Stimulated activated naive CD4-positive, alpha-beta T cell (primary cell): Measurements from ENCODE around the gene FOXN3.

Experiments used
- DNase-seq, 6 experiments: peaks; one replicate each; lab custom pipeline; 2025; lab: John Stamatoyannopoulos, UW

The FOXN3 gene

DNA sequence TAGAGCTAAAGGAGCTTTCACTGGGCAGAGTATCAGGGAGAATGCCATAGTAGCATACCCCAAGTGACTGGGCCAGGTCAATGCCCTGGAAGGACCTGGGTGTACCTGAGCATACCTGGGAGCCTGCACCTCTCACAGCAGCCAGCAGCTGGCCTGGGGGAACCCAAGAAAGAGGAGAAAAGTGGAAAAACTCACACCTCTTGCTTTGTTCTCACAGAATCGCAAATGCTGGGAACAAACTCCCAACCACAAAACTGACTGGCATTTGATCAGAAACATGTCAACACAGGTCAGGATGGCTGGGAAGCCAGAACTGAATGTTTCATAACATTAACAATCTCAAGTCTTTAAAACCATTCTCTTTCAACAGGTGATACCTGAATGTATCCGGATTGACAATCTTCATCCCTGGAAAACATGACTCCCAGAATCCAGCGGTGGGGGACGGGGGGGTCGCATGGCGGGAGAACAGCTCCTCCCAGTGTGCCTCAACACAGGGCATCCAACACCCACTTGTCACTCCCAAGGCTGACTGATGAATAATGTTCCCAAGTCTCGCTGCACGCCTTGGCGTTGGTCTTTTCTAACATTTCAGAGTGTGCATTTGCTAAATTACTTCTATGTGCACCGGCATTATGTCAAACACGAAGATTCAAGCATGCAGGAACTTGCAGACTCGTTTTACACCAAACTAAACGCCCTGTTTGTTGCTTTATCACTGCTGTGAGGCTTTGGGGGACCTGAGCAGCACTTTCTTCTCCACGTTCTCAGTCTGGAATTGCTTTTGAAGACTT lies 7.9 kb downstream of the FOXN3 start:
- DNase-seq, result no peak

DNA sequence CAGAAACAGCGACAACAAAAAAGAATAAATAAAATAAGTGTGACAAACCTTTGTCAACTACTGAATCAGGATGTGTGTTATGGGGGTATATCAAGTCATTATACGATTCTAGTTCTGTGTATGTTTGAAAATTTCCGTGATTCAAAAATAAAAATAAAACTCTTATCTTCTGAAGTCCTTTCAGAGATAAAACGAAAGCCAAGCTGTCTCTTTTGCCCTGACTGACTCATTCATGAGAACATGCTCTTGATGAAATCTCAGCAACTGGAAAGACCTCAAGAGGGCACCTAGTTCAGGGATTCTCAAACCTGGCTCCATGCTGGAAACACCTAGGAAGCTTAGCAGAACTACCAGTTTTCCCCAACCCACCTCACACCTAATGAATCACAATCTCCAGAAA lies 9.2 kb downstream of the FOXN3 start:
- DNase-seq, result no peak

GRCh38 chr14:89406941-89407340 lies 10.1 kb downstream of the FOXN3 start:
- no peak for DNase-seq

DNA sequence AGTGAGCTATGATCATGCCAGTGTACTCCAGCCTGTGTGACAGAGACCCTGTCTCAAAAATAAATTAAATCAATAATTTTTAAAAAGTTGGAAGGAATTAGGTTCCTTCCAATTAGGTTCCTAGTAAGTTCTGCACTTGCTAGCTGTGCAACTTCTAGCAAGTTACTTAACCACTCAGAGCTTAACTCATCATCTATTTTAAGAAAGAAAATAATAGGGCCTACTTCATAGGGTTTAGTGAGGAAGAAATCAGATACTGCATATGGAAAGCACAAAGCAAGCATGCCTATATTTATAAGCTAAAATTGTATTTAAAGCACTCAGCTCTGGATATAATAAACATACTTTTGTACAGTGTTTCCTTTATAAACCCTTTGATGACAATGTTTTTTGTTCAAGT lies 10.7 kb downstream of the FOXN3 start:
- DNase-seq, result no peak

DNA sequence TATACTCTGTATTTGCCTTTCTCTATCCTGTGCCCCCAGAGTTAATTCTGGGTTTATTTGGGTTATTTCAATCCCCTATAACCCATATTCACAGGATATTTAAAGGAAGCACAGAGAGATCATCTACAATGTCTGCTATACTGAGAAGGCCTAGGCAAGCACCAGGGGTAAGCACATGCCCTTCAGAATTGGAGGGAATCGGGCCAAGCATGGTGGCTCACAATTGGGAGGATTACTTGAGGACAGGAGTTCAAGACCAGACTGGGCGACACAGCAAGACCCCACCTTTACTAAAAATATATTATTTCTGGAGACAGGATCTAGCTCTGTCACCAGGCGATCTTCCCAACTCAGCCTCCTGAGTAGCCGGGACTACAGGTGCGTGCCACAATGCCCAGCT lies 11.3 kb downstream of the FOXN3 start:
- no peak for DNase-seq

- no peak for DNase-seq
Measured at GRCh38 chr14:89402363-89402762, 14.7 kb downstream of the FOXN3 start.

DNA sequence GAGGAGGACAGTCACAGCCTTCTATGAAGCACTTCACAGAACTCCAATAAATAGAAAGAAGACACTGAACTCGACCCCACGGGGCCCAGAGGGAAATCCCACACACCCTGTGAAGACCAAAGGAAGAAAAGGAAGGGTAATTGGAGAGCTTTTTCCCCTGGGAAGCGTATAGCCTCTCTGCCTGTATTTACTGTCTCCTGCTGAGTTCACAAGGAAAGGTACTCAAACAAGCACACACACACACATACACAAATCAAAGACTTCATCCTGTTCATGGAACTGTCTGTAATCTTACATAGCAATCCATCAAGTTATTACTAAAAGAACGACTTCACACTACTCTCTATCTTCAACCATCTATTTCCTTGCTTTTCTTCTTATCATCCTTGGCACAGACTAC lies 15.3 kb downstream of the FOXN3 start:
- DNase-seq, result no peak

DNA sequence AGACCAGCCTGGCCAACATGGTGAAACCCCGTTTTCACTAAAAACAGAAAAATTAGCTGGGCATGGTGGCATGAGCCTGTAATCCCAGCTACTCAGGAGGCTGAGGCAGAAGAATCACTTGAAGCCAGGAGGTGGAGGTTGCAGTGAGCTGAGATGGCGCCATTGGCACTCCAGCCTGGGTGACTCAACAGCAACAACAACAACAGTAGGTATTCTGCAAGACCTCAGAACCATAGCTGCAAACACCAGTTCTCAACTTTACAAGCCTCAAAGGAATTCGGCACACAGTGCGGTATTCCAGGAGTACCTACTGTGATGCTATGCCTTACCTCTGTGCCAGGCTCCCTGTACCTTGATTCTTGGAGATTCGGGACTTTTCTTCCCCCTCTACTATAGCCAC lies 15.8 kb downstream of the FOXN3 start:
- no peak for DNase-seq

GRCh38 chr14:89400529-89400928 lies 16.5 kb downstream of the FOXN3 start:
- no peak for DNase-seq

GRCh38 chr14:89399594-89400068 lies 17.4 kb downstream of the FOXN3 start:
- DNase-seq, result no peak

DNA sequence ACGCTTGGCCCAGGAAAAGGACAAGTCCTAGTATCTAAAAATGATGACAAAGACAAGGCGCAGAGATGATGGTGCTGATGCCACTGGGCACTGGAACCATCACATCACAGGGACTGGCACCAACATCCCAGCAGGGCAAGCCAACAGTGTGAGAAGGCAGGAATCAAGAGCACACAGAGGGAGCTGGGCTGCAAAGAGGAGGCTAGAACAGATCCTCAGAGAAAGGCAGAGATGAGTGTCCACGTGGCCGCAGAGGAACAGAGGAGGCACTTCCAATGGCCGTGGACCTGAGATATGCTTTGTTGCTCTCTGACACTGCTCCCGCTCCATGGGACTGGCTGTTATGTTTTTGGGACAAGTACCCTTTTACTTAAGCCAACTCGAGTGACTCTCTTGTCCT lies 17.9 kb downstream of the FOXN3 start:
- DNase-seq, result no peak

DNA sequence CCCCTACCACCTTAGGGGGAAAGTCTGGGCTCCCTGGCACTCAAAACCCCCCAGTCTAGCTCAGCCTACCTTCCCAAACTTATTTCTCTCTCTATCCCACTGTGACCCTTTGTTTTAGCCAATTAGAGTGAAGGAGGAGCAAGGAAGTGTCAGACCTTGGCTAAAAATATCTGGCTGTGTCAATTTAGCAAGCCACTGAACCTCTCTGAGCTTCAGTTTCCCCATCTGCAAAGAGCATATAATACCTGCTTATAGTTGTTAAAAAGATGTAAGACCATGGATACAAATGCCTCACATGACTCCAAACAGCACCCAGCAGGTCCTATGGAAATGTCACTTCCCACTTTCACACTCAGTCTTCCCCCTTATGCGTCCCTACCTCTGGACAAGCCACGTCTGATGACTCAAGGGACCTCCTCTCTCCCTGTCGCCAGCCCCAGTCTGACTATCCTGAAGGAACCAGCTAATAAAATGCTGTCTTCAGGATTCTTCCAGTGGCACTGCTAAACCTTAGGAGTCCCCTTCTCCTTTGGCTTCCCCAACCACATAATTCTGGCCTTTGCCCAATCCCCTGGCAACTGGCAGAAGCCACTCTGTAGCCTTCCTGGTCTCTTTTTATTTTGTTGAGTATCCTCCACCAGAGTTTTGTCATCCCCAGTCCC lies 19.3 kb downstream of the FOXN3 start:
- no peak for DNase-seq

GRCh38 chr14:89394972-89395371 lies 22.1 kb downstream of the FOXN3 start:
- DNase-seq, result no peak

- no peak for DNase-seq
Measured at GRCh38 chr14:89393222-89393745, 23.7 kb downstream of the FOXN3 start.

- no peak for DNase-seq
Measured at GRCh38 chr14:89392181-89392580, 24.9 kb downstream of the FOXN3 start.

- no peak for DNase-seq
Measured at GRCh38 chr14:89391556-89391955, 25.5 kb downstream of the FOXN3 start.

DNA sequence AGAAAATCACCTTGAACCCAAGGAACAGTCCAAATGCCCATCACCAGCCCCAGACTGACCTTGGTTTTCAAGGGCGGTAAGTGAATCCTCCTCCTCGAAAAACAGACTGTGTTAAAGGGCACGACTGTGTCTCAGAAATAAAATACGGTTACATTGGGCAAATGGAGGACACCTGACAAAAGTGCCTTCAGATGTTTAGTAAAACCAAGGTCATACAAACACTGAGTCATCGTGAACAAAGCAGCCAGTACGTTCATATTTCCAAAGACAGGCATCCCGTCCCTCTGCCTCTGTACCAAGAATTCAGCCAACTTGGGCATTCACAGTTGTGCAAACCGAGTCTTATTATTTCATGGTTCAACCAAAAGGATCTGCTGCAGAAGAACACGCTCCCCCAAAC lies 25.9 kb downstream of the FOXN3 start:
- DNase-seq, result no peak

DNA sequence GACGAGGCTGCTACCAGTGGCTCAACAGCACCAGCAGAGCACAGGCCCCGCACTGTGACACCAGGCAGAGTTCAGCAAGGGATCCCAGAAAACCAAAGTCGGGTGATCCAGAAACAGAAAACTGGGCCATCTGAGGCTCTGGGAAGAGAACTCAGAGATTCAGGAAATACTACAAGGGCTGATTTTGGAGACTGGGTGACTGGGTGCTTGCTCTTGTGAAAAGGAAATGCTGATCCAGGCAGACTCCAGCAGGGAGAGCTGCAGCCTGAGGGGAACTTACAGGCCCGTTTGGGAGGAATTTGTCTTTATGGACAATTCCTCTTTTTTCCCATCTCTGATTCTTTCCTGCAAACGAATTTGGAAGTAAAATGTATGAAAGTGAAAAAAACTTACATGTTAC lies 28.2 kb downstream of the FOXN3 start:
- DNase-seq, result no peak

- no peak for DNase-seq
Measured at GRCh38 chr14:89387922-89388685, 28.9 kb downstream of the FOXN3 start.

GRCh38 chr14:89386212-89386886 lies 30.7 kb downstream of the FOXN3 start:
- no peak for DNase-seq

DNA sequence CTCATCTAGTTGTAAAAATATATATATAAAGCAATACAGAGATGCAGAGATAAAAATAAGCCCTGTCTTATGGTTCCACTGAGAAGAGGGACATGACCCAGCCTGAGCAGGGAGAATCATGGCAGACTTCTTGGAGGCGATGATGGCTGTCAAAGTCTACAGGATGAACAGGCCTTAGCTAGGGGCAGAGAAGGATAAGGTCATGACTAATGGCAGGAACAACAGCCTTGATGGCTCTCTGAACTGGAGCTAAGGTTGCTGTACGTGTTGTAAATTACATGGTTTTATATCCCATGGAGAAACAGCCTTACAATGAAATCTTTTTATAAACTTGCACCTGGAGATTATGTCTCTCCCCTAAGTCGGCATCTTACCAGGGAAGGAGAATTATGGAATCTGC lies 32.4 kb downstream of the FOXN3 start:
- DNase-seq, result no peak

DNA sequence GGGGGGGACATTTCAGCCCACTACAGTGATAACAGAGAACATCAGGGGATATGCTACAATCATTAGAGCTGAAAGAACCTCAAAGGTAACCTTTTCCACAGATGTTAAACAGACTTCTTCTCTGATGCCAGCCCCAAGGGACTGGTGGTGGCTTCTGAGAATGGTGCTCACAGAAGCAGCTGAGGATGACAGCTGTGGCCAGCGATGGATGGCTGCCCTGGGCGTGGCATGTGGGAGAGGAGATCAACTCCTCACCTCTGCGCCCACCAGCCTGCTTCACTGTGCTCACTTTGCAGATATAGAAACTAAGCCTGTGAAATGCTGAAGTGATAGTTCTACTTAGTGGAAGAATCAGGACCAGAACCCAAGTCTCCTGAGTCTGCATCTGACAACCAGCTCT lies 33.0 kb downstream of the FOXN3 start:
- no peak for DNase-seq
